GM19452 (cell line): ENCODE results near the gene REPIN1.

Experiments used
- ATAC-seq: cut with Tn5 transposase; IDR thresholded peaks from one replicate; pipeline ENCODE4 v1.9.1; 2021; ENCODE audit not compliant: unreplicated experiment

The REPIN1 gene

DNA sequence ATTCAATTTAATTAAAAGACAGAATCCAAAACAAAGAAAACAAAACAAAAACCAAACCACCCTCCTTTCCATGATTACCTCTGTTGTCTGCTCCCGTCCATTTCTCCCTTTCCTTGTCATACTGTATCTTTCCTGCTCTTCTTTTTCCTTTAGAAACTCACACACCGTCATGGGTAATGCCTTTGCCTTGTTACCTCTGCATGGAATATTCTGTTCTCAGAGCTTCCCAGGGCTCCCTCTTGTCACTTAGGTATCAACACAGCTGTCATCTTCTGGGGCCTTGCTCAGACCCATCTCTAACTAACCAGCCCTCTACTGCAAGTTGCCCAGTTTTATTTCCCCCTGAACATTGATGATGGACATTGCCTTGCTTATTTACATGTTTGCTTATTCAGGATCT, 51.6 kb downstream of the REPIN1 start:
- no peak for ATAC-seq

DNA sequence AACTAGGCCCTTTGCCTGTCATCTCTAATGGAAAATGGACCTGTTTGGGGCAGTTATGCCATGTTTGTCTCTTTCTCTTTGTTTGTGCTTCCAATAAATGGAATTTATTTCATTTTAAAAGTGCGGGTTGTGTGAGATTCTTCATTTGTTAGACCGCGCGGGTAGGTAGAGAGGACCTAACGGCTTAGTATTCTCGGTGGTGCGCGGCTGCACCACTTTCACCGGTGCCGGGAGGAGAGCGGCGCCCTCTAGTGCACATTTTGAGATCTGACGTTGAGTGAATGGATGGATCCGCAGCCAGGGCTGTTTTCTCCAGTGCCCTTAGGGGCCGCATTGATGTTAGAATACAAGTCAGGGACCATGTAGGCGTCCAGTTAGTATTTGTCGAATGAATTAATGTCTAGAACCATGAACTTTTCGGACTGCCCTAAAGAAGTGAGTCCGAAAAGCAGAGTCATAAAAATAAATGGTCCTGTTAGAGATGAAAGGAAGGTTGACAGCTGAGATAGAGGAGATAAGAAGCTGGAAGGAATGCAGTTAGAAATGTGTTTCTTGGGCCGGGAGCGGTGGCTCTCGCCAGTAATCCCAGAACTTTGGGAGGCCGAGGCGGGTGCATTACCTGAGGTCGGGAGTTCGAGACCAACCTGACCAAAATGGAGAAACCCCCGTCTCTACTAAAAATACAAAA, 52.5 kb downstream of the REPIN1 start:
- peak; percentile 98 for ATAC-seq

DNA sequence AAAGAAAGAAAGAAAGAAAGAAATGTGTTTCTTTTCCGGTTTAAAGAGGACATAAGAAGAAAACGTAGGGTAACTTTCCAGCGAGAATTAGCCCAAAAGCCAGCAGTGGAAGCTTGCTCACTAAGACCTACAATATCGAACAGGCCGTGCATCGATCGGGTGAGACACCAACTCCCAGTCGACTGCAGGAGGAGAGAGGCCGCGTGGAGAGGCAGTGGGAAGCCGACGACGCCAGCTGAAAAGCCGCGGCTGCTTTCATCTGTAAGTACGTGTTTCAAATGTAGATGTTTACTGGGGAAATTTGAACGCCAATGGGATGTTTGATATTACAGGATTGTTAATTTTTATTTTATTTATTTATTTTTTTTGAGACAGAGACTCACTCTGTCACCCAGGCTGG, 53.2 kb downstream of the REPIN1 start:
- ATAC-seq, result no peak
